ENCODE measurements around the gene WIPF3. TPM values are rescaled to one million over a fixed set of nuclear protein-coding genes. Genes with fewer than 3 reads are reported as not detected.

The WIPF3 gene
- total and polyA plus RNA-seq, 4 donors = 0.20 to 2.8 (median 0.29) TPM

GRCh38 chr7:29926216-29926615 is 119.9 kb downstream of the WIPF3 start:
- ATAC-seq (ENCODE audit: insufficient read depth, low FRiP score) (no peak), DNase-seq (no peak)
- no peaks in the 10 kb centered on the region for H3K9me3 ChIP-seq (ENCODE audit: control insufficient read depth in 4 of 4, insufficient read depth in 3 of 4, low read length in 3 of 4)
- H3K4me1 ChIP-seq (ENCODE audit: control insufficient read depth in 5 of 5, insufficient read depth in 5 of 5, low read length in 5 of 5) = peaks cover 0 to 3% (median 0%) of the 10 kb centered on the region in 5 donors
- no peak overlapping the region for H3K9ac ChIP-seq (ENCODE audit: insufficient read depth in 1 of 2, low read length in 2 of 2)
- TF ChIP-seq CTCF (IDR thresholded peaks at IDR 0.05; ENCODE audit: control extremely low read depth, extremely low read depth) = no peak
- WGBS, 2 donors = 93 to 97% methylated on average over 15 of the region's 15 CpGs
- no peaks in the 10 kb centered on the region for H3K27me3 ChIP-seq (ENCODE audit: control insufficient read depth in 3 of 3, insufficient read depth in 3 of 3, low read length in 2 of 3)
- H3K4me3 ChIP-seq = no peak overlapping the region
- H3K36me3 ChIP-seq (ENCODE audit: control insufficient read depth in 4 of 4, insufficient read depth in 4 of 4, low read length in 4 of 4) = peaks cover 0 to 15% (median 5%) of the 10 kb centered on the region in 4 donors
- H3K27ac ChIP-seq (ENCODE audit: low read depth in 1 of 2, low read length in 1 of 2) = no peak overlapping the region

GRCh38 chr7:29926741-29927140 is 120.4 kb downstream of the WIPF3 start:
- Histone ChIP-seq H3K4me3 (no peak overlapping the region), H3K4me1 (ENCODE audit: control insufficient read depth in 5 of 5, insufficient read depth in 5 of 5, low read length in 5 of 5) (peaks cover 0 to 3% (median 0%) of the 10 kb centered on the region in 5 donors), H3K36me3 (ENCODE audit: control insufficient read depth in 4 of 4, insufficient read depth in 4 of 4, low read length in 4 of 4) (peaks cover 0 to 15% (median 5%) of the 10 kb centered on the region in 4 donors), H3K27ac (ENCODE audit: low read depth in 1 of 2, low read length in 1 of 2) (no peak overlapping the region), H3K27me3 (ENCODE audit: control insufficient read depth in 3 of 3, insufficient read depth in 3 of 3, low read length in 2 of 3) (no peaks in the 10 kb centered on the region), H3K9ac (ENCODE audit: insufficient read depth in 1 of 2, low read length in 2 of 2) (no peak overlapping the region), H3K9me3 (ENCODE audit: control insufficient read depth in 4 of 4, insufficient read depth in 3 of 4, low read length in 3 of 4) (no peaks in the 10 kb centered on the region)
- no peak for TF ChIP-seq CTCF (IDR thresholded peaks at IDR 0.05; ENCODE audit: control extremely low read depth, extremely low read depth)
- 76 to 80% methylated on average over 5 of the region's 5 CpGs for WGBS, 2 donors
- DNase-seq = no peak
- no peak for ATAC-seq (ENCODE audit: insufficient read depth, low FRiP score)

- Histone ChIP-seq H3K4me3 (no peak overlapping the region), H3K27me3 (ENCODE audit: control insufficient read depth in 3 of 3, insufficient read depth in 3 of 3, low read length in 2 of 3) (no peaks in the 10 kb centered on the region), H3K4me1 (ENCODE audit: control insufficient read depth in 5 of 5, insufficient read depth in 5 of 5, low read length in 5 of 5) (peaks cover 0 to 3% (median 0%) of the 10 kb centered on the region in 5 donors), H3K36me3 (ENCODE audit: control insufficient read depth in 4 of 4, insufficient read depth in 4 of 4, low read length in 4 of 4) (peaks cover 0 to 6% (median 4%) of the 10 kb centered on the region in 4 donors), H3K27ac (ENCODE audit: low read depth in 1 of 2, low read length in 1 of 2) (no peak overlapping the region), H3K9me3 (ENCODE audit: control insufficient read depth in 4 of 4, insufficient read depth in 3 of 4, low read length in 3 of 4) (no peaks in the 10 kb centered on the region), H3K9ac (ENCODE audit: insufficient read depth in 1 of 2, low read length in 2 of 2) (no peak overlapping the region)
- no peak for TF ChIP-seq CTCF (IDR thresholded peaks at IDR 0.05; ENCODE audit: control extremely low read depth, extremely low read depth)
- 90 to 91% methylated on average over 17 of the region's 17 CpGs for WGBS, 2 donors
- ATAC-seq (ENCODE audit: insufficient read depth, low FRiP score) (no peak), DNase-seq (no peak)
These were observed 122.9 kb downstream of the WIPF3 start for GRCh38 chr7:29929018-29929807.
